ENCODE results near the gene DDIT4L. TPM values are rescaled to one million over a fixed set of nuclear protein-coding genes. Genes with fewer than 3 reads are reported as not detected.

DDIT4L gene
- total RNA-seq, 1 experiment from 2014 or later: 7.0 TPM

DNA sequence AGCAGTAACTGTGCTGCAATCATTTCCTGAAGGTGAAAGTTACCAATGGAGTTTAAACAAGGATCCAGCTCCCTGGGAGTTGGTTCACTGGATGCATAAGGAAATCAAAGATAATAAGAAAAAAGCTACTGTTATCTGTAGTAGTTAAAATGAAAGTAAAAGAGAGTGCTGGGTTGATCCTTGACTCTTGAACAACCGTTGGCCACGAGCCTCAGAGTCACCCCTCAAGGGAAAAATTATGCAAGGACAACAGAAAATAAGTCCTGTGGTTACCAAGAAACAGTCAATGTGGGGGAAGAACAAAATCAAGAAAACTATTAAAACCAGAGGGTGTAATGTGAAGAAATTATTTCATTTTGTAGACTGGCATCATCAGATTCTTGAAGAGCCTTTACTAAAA, 49.7 kb upstream of the DDIT4L start:
- H4K20me1 ChIP-seq (ENCODE audit: insufficient read depth): no peaks in the 10 kb centered on the region
- BruUV-seq (replicated peaks): no TSS peak
- H3K4me1 ChIP-seq (ENCODE audit: control insufficient read depth in 1 of 2, insufficient read depth in 2 of 2, low read length in 2 of 2): no peaks in the 10 kb centered on the region
- H3K36me3 ChIP-seq (ENCODE audit: control insufficient read depth in 1 of 2, insufficient read depth in 2 of 2, low read length in 2 of 2): no peaks in the 10 kb centered on the region
- ATAC-seq (no peak), DNase-seq (ENCODE audit: low read depth, low spot score) (no peak)
- no peak for TF ChIP-seq POLR2AphosphoS5 (IDR thresholded peaks at IDR 0.05; ENCODE audit: low read depth, low read length)
- TF ChIP-seq EZH2phosphoT487 (IDR thresholded peaks at IDR 0.05; ENCODE audit: borderline replicate concordance): no peak
- TF ChIP-seq ZFX (IDR thresholded peaks at IDR 0.05): no peak
- TF ChIP-seq, protein P1, sequence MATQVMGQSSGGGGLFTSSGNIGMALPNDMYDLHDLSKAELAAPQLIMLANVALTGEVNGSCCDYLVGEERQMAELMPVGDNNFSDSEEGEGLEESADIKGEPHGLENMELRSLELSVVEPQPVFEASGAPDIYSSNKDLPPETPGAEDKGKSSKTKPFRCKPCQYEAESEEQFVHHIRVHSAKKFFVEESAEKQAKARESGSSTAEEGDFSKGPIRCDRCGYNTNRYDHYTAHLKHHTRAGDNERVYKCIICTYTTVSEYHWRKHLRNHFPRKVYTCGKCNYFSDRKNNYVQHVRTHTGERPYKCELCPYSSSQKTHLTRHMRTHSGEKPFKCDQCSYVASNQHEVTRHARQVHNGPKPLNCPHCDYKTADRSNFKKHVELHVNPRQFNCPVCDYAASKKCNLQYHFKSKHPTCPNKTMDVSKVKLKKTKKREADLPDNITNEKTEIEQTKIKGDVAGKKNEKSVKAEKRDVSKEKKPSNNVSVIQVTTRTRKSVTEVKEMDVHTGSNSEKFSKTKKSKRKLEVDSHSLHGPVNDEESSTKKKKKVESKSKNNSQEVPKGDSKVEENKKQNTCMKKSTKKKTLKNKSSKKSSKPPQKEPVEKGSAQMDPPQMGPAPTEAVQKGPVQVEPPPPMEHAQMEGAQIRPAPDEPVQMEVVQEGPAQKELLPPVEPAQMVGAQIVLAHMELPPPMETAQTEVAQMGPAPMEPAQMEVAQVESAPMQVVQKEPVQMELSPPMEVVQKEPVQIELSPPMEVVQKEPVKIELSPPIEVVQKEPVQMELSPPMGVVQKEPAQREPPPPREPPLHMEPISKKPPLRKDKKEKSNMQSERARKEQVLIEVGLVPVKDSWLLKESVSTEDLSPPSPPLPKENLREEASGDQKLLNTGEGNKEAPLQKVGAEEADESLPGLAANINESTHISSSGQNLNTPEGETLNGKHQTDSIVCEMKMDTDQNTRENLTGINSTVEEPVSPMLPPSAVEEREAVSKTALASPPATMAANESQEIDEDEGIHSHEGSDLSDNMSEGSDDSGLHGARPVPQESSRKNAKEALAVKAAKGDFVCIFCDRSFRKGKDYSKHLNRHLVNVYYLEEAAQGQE (IDR thresholded peaks at IDR 0.05; ENCODE audit: low read depth): no peak
- H3K9me3 ChIP-seq (ENCODE audit: control insufficient read depth in 1 of 2, insufficient read depth in 1 of 2, low read depth in 1 of 2, low read length in 2 of 2): no peaks in the 10 kb centered on the region
- no peak overlapping the region for H3K4me3 ChIP-seq (replicated peaks in 1 of 2; ENCODE audit: low read depth in 1 of 2, low read length in 2 of 2)
- no peak overlapping the region for H3K9ac ChIP-seq (ENCODE audit: low read length)
- ChIA-PET RAD21 (ENCODE audit: low non-redundant PET in 1 of 2, low total read pairs in 2 of 2, uncharacterized antibody in 2 of 2, unreplicated experiment in 2 of 2) (no interaction called here), CTCF (no interaction called here), POLR2A (no interaction called here)
- no peak overlapping the region for H3K27ac ChIP-seq (ENCODE audit: low read depth, low read length)
- no peak overlapping the region for H3K4me2 ChIP-seq (ENCODE audit: low read length)
- no peaks in the 10 kb centered on the region for H3K27me3 ChIP-seq (ENCODE audit: insufficient read depth, low read length)
- intact Hi-C loops (cut with micrococcal nuclease): no loop called here
- no peak overlapping the region for H2AFZ ChIP-seq (ENCODE audit: low read depth, low read length, poor library complexity, severe bottlenecking)
- H3K79me2 ChIP-seq (ENCODE audit: insufficient read depth, low read length): no peaks in the 10 kb centered on the region
- H3K9me2 ChIP-seq (ENCODE audit: insufficient read depth): no peaks in the 10 kb centered on the region

DNA sequence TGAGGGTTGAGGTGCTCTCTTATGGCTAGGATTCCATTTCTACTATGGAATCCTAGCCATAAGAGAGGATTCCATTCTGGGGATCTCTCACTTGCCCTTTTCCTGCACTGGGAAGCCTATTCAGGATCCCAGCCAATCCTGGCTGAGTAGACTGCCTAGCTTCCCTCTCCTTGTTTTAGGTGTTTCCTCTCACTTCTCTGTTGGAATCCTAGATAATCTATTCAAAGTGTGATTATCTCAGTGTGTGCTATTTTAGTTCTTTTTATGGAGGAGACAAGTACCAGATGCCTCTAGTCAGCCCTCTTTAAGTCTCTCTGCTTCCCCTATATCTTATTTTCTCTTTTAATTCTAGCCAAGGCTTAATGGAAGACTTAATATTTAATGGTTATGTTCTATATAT, 34.5 kb upstream of the DDIT4L start:
- Histone ChIP-seq H3K36me3 (ENCODE audit: control insufficient read depth in 1 of 2, insufficient read depth in 2 of 2, low read length in 2 of 2) (no peaks in the 10 kb centered on the region), H3K27me3 (ENCODE audit: insufficient read depth, low read length) (no peaks in the 10 kb centered on the region), H3K9me3 (ENCODE audit: control insufficient read depth in 1 of 2, insufficient read depth in 1 of 2, low read depth in 1 of 2, low read length in 2 of 2) (peaks cover 11% of the 10 kb centered on the region in 2 experiments; a peak in 2 of 4 replicates), H2AFZ (ENCODE audit: low read depth, low read length, poor library complexity, severe bottlenecking) (no peak overlapping the region), H3K4me2 (ENCODE audit: low read length) (no peak overlapping the region), H3K4me3 (replicated peaks in 1 of 2; ENCODE audit: low read depth in 1 of 2, low read length in 2 of 2) (no peak overlapping the region), H4K20me1 (ENCODE audit: insufficient read depth) (no peaks in the 10 kb centered on the region), H3K4me1 (ENCODE audit: control insufficient read depth in 1 of 2, insufficient read depth in 2 of 2, low read length in 2 of 2) (no peaks in the 10 kb centered on the region), H3K27ac (ENCODE audit: low read depth, low read length) (no peak overlapping the region), H3K9me2 (ENCODE audit: insufficient read depth) (no peaks in the 10 kb centered on the region), H3K9ac (ENCODE audit: low read length) (no peak overlapping the region), H3K79me2 (ENCODE audit: insufficient read depth, low read length) (no peaks in the 10 kb centered on the region)
- ChIA-PET RAD21 (ENCODE audit: low non-redundant PET in 1 of 2, low total read pairs in 2 of 2, uncharacterized antibody in 2 of 2, unreplicated experiment in 2 of 2) (no interaction called here), CTCF (no interaction called here), POLR2A (no interaction called here)
- no peak for DNase-seq (ENCODE audit: low read depth, low spot score)
- ATAC-seq: no peak
- BruUV-seq (replicated peaks): no TSS peak
- intact Hi-C loops (cut with micrococcal nuclease): no loop called here
- no peak for TF ChIP-seq SP1 (IDR thresholded peaks at IDR 0.05; ENCODE audit: low read depth)
- no peak for TF ChIP-seq CBX3 (IDR thresholded peaks at IDR 0.05; ENCODE audit: low read depth)
- no peak for TF ChIP-seq ZFX (IDR thresholded peaks at IDR 0.05)
- TF ChIP-seq ZNF274 (IDR thresholded peaks at IDR 0.05; ENCODE audit: low read depth, low read length): no peak
- TF ChIP-seq EZH2phosphoT487 (IDR thresholded peaks at IDR 0.05; ENCODE audit: borderline replicate concordance): no peak
- no peak for TF ChIP-seq YY1 (IDR thresholded peaks at IDR 0.05; ENCODE audit: extremely low read depth, insufficient replicate concordance, low read depth, low read length)
- TF ChIP-seq, protein P2, sequence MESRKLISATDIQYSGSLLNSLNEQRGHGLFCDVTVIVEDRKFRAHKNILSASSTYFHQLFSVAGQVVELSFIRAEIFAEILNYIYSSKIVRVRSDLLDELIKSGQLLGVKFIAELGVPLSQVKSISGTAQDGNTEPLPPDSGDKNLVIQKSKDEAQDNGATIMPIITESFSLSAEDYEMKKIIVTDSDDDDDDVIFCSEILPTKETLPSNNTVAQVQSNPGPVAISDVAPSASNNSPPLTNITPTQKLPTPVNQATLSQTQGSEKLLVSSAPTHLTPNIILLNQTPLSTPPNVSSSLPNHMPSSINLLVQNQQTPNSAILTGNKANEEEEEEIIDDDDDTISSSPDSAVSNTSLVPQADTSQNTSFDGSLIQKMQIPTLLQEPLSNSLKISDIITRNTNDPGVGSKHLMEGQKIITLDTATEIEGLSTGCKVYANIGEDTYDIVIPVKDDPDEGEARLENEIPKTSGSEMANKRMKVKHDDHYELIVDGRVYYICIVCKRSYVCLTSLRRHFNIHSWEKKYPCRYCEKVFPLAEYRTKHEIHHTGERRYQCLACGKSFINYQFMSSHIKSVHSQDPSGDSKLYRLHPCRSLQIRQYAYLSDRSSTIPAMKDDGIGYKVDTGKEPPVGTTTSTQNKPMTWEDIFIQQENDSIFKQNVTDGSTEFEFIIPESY (IDR thresholded peaks at IDR 0.05; ENCODE audit: extremely low read depth, insufficient replicate concordance, low read length): no peak
- no peak for TF ChIP-seq SRF (IDR thresholded peaks at IDR 0.05; ENCODE audit: low read depth)
- TF ChIP-seq, protein P3, sequence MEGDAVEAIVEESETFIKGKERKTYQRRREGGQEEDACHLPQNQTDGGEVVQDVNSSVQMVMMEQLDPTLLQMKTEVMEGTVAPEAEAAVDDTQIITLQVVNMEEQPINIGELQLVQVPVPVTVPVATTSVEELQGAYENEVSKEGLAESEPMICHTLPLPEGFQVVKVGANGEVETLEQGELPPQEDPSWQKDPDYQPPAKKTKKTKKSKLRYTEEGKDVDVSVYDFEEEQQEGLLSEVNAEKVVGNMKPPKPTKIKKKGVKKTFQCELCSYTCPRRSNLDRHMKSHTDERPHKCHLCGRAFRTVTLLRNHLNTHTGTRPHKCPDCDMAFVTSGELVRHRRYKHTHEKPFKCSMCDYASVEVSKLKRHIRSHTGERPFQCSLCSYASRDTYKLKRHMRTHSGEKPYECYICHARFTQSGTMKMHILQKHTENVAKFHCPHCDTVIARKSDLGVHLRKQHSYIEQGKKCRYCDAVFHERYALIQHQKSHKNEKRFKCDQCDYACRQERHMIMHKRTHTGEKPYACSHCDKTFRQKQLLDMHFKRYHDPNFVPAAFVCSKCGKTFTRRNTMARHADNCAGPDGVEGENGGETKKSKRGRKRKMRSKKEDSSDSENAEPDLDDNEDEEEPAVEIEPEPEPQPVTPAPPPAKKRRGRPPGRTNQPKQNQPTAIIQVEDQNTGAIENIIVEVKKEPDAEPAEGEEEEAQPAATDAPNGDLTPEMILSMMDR (IDR thresholded peaks at IDR 0.05 in 2 of 3, conservative IDR thresholded peaks at IDR 0.05 in 1 of 3; ENCODE audit: borderline replicate concordance in 1 of 3, insufficient read depth in 1 of 3, low read depth in 2 of 3, low read length in 2 of 3): no peak
- no peak for TF ChIP-seq EZH2 (IDR thresholded peaks at IDR 0.05)
- TF ChIP-seq TCF7L2 (IDR thresholded peaks at IDR 0.05; ENCODE audit: borderline replicate concordance, extremely low read depth, insufficient read depth, insufficient read length): no peak
